Suppressor macrophage (primary cell): ENCODE results near the gene GRM2.
"Not testable (repeated sequence)": the region's sequence is repeated elsewhere in the genome, so short reads cannot be mapped to it uniquely, and the experiment has no call there.

Experiments used
- DNase-seq, 4 experiments: peaks; one replicate each; pipeline ENCODE4 v3.0.0-alpha.2; 2020 to 2022

The GRM2 gene

DNA sequence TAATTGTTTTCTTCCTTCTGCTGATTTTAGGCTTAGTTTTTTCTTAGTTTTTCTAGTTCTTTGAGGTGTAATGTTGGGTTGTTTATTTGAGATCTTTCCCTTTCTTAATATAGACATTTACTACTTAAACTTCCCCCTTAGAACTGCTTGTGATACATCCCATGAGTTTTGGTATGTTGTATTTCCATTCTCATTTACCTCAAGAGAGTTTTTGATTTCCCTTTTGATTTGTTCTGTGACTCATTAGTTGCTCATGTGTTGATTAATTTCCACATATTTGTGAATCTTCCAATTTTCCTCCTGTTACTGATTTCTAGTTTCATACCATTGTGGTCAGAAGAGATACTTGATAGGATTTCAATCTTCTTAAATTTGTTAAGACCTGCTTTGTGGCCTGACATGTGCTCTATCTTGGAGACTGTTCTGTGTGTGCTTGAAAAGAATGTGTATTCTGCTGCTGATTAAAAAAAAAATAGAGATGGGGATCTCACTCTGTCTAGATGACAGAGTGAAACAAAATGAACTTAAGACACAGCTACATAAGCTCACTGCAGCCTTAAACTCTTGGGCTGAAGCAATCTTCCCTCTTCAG lies 22.3 kb downstream of the GRM2 start:
- DNase-seq = no peak

DNA sequence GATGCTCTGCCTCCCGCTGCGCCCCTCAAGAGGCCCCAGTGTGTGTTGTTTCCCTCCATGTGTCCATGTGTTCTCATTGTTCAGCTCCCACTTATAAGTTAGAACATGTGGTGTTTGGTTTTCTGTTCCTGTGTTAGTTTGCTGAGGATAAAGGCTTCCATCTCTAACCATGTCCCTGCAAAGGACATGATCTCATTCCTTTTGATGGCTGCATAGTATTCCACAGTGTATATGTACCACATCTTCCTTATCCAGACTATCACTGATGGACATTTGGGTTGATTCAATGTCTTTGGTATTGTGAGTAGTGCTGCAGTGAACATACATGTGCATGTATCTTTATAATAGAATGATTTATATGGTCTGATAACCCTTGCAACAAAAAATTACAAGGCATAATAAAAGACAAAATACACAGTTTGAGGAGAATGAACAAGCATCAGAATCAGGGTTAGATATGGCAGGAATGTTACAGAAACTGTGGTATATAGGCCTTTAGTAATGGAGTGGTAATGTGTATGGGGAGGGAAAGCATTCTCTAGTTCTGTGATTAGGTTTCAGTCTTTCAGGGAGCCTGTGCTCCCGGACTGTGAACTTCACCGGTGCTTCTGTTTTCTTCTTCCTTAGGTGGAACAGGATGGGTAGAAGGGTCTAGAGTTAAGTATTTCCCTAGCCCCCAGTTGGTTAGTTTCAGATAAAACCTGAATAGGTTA lies 27.1 kb downstream of the GRM2 start:
- DNase-seq = no peak

DNA sequence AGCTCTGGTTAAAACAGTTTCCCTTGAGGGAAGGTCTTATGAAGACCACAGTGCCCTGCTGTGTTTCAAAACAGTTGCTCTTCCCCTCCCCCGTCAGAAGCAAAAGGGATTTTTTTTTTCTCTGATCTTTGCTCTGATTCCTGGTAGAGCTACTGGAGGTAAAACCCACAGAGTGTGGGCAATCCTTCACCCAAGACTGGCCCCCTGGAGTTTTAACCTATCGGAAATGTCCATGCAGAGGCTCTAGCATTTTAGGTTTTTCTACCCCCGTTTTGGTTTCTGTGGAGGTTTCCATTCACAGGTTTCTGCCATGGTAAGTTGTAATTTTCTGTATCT lies 27.7 kb downstream of the GRM2 start:
- no peak for DNase-seq

DNA sequence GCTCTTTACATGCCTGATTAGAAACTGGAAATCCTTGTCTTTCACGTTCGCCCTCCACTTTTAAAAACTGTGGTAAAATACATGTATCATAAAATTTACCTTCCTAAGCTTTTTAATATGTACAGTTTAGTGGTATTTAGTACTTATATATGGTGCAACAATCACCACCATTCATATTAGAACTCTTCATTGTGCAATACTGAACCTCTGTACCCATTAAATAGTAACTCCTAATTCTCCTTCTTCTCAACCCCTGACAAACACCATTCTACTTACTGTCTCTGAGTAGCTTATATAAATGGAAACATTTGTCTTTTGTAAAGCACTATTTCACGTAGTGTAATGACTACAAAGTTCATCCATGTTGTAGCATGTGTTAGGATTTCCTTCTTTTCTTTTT lies 28.2 kb downstream of the GRM2 start:
- no peak for DNase-seq

DNA sequence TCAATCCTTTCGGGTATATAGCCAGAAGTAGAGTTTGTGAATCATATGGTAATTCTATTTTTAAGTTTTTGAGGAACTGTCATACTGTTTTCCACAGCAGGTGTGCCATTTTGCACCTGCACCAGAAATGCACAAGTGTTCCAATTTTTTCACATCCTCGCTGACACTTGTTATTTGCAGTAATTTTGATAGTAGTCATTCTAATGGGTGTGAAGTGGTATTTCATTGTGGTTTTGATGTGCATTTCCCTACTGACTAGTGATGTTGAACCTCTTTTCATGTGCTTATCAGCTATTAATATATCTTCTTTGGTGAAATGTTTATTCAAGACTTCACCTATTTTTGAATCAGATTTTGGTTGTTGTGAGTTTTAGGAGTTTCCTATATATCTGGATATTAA lies 29.1 kb downstream of the GRM2 start:
- DNase-seq = no peak

DNA sequence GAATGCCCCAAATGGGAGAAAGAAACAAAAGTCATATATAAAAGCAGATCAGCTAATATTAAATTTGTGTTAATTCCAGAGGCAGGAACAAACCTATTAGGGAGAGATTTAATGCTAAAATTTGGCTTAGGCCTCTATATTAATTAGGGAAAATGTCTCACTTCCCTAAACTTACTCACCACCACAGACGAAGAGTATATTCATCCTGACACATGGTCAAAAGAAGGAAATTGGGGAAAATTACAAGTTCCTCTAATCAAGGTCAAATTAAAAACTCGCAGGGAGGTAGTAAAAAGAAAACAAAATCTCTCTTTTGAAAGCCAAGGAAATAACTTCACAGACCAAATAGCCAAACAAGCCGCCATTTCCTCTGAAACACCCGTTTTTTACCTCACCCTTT lies 32.2 kb downstream of the GRM2 start:
- DNase-seq = peak in 2 of 4 experiments; percentile 54 to 67

DNA sequence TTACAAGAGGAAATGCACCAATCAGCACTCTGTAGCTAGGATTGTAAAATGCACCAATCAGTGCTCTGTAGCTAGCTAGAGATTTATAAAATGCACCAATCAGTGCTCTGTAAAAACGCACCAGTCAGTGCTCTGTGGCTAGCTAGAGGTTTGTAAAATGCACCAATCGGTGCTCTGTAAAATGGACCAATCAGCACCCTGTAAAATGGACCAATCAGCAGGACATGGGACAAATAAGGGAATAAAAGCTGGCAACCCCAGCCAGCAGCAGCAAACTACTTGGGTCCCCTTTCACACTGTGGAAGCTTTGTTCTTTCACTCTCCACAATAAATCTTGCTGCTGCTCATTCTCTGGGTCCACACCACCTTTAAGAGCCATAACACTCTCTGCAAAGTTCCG lies 35.5 kb downstream of the GRM2 start:
- not testable (repeated sequence) for DNase-seq

DNA sequence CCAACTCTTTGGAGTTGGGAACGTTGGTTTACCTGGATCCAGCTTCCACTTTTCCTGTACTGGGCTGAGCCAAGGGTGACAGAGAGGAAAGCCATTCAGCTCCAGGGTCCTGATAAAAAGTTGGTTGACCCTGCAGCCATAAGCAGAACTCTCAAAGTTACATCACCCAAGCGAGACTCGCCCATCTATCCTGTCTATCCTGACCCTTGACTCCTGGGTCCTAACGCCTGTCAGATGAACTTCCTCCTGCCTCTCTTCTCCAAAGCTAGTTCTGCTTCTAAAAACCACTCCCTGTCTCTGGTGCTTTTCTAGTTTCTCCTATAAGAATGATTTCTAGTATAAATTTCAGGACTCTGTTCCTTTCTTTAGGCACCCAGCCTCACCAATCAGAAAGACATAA lies 36.1 kb downstream of the GRM2 start:
- DNase-seq = peak; percentile 71 to 84 (median 78)

DNA sequence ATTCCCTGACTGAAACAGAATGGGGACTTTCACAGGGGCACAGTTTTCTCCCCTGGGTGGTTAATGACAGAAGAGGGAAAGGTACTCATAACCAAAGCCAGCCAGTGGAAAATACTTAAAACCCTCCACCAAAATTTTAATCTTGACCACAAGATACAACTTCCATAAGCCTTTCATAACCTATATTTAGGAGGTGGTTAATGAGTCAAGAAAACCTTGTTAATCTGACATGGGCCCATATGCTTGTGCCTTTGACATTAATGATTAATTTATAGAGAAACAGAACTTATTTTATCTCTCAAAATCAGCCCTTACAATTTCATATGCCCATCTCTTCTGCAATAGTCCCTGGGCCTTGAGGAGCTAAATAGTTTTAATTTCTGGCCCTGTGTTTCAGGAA lies 41.0 kb downstream of the GRM2 start:
- no peak for DNase-seq

DNA sequence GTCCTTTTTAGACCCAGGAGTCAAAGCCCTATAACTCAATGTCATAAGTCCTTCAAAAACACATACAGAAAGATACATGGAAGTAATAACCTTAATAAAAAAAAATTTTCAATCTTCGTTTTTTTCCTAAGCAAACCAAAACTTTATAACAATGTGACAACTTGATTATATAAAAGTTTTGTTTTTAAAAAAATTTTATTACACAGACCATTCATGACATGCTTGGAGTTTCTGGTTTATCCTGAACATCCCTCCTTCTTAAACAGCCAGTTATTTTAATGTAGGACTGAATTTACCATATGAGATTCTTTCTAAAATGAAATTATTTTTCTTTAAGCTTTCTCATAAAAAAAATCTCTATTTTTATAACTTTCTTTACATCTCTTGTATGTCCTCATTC lies 41.5 kb downstream of the GRM2 start:
- no peak for DNase-seq

DNA sequence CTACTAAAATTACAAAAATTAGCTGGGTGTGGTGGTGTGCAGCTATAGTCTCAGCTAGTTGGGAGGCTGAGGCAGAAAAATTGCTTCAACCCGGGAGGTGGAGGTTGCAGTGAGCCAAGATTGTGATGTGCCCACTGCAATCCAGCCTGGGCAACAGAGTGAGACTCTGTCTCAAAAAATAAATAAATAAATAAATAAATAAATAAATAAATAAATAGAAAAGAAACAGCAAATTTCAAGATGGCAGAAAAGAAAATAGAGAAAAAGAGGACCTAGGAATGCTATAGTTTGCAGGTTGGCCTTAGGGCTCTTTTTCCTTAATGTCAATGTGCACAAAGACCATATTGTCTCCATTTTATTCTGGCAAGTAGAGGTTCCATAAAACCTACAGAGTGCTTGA lies 44.0 kb downstream of the GRM2 start:
- DNase-seq = no peak

DNA sequence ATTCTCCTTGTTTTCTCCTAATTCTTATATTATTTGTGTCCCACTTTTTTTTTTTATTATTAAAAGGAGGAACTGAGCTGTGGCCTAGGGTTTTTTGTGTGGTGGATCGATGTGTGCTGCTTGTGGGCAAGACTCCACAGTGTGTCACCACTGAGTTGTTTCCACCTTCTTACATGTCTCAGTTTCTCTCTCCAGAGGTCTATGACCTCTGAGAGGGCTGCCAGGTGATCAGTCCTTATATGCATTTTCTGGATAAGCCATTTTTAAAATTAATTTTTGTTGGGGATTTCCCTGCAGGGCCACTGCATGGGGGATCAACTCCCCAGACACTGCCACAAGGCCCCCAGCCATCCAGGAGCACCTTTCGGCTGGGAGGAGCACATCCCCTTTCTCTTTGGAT lies 44.4 kb downstream of the GRM2 start:
- no peak for DNase-seq

DNA sequence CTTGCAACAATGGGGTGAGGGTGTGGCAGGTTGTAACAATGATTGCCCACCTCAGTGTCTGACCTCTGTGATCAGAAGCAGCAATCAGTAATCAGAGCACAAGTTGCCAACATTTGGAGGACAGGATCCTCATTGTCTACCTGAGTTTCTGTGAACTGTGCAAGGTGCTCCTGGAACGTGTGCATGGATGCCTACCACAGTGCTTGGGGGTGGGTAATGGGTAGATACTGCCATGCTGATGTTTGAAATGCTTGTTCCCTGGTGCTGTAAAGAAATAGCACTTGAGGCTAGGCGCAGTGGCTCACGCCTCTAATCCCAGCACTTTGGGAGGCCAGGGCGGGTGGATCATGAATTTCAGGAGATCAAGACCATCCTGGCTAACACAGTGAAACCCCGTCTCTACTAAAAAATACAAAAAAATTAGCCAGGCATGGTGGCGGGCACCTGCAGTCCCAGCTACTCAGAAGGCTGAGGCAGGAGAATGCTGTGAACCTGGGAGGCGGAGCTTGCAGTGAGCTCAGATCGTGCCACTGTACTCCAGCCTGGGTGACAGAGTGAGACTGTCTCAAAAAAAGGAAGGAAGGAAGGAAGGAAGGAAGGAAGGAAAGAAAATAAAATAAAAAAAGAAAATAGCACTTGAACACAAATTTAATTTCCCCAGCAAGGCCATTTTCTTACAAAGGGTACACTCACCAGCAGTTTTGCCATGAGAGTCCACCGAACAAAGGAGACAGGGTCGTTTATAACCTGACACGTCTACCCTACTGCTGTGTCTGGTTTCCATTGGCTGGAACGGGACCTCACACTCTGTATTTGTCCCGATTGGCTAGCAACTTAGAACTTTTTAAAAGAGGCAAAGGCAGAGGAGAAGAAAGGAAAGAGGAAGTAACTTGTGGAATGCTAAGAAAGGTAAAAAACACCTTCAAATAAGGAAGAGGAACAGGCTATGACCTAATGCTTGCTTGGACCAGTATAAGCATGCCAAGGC lies 47.2 kb downstream of the GRM2 start:
- not testable (repeated sequence) for DNase-seq

DNA sequence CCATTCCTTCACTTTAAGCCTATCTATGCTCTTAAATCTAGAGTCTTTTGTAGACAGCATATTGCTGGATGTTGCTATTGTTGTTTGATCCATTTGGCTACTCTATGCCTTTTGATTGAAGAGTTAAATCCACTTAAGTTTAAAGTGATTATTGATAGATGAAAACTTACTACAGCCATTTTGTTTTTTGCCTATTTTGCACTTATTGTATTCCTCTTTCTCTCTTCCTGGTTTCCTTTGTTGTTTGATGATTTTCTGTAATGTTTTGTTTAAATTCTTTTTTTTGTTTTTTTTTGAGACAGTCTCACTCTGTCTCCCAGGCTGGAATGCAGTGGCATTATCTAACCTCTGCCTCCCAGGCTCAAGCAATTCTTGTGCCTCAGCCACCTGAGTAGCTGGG lies 52.3 kb downstream of the GRM2 start:
- DNase-seq = no peak
